ENCODE measurements around the gene DAG1. TPM values are rescaled to one million over a fixed set of nuclear protein-coding genes. Genes with fewer than 3 reads are reported as not detected.

Gene DAG1
- total and polyA plus RNA-seq, 10 of the 15 experiments (the other 5 are each of a cell fraction or from before 2014, with no cell fraction given) = 0.33 to 16.3 (median 9.2) TPM

DNA sequence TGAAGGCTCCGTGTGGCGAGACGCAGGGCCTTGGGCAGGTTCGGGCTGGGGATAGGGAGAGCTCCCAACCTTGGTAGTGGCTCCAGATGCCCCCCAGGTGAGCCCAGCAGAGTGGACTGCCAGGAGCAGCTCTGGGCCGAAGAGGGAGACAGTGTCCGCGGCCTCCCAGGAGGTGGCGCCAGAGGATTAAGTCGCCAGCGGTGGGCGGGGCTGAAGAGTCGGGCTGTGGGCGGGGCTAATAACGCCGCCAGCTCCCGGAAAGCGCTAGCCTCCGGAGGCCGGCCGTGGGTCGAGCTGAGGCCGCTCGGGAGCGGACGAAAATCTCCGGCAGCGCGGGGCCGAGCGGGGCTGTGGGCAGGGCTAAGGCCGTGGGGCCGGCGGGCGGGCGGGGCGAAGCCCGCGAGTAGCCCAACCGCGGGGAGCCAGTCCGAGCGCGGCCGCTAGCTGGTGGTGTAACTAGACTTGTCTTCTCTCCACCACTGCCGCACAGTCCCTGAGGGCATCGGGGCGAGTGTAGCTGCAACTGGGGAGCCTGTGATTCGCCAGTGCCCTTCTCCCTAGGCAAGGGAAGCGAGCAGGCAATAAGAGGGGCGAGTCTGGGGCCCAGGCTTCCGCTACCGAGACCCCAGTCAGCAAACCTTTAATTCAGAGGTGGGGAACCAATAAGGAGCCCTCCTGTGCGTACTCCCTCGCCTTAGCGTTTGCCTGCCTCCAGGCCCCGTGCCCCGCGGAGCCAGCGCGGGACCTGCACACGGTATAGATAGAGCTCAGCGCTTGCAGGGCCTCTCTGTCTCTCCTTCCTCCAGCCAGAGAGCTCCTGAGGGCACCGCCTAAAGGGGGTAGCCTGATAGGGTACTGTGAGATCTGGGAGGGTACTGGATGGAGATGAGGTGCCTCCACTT lies 69.8 kb downstream of the DAG1 start (continued):
- no peak for TF ChIP-seq NKRF (conservative IDR thresholded peaks at IDR 0.05)
- TF ChIP-seq ESRRA (IDR thresholded peaks at IDR 0.05; ENCODE audit: low read length) = no peak
- TF ChIP-seq, protein P1, sequence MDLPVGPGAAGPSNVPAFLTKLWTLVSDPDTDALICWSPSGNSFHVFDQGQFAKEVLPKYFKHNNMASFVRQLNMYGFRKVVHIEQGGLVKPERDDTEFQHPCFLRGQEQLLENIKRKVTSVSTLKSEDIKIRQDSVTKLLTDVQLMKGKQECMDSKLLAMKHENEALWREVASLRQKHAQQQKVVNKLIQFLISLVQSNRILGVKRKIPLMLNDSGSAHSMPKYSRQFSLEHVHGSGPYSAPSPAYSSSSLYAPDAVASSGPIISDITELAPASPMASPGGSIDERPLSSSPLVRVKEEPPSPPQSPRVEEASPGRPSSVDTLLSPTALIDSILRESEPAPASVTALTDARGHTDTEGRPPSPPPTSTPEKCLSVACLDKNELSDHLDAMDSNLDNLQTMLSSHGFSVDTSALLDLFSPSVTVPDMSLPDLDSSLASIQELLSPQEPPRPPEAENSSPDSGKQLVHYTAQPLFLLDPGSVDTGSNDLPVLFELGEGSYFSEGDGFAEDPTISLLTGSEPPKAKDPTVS (IDR thresholded peaks at IDR 0.05; ENCODE audit: low read depth, low read length) = no peak
- TF ChIP-seq HDAC6 (IDR thresholded peaks at IDR 0.05; ENCODE audit: unreplicated experiment) = no peak
- peak; percentile 32; the same call in 1 of the 2 replicates for TF ChIP-seq SMARCA5 (IDR thresholded peaks at IDR 0.05)
- no peak for TF ChIP-seq SIN3A (IDR thresholded peaks at IDR 0.05; ENCODE audit: low read depth, low read length)
- no peak for TF ChIP-seq USF2 (IDR thresholded peaks at IDR 0.05; ENCODE audit: borderline replicate concordance, low read depth, low read length)
- TF ChIP-seq CUX1 (IDR thresholded peaks at IDR 0.05; ENCODE audit: insufficient replicate concordance, low read depth, low read length) = no peak
- TF ChIP-seq RELB (IDR thresholded peaks at IDR 0.05; ENCODE audit: low read depth) = no peak
- TF ChIP-seq SUPT20H (IDR thresholded peaks at IDR 0.05; ENCODE audit: borderline replicate concordance, control insufficient read depth, low read depth, low read length) = no peak
- no peak for TF ChIP-seq SREBF2 (IDR thresholded peaks at IDR 0.05; ENCODE audit: low read length)
- TF ChIP-seq KDM1A (IDR thresholded peaks at IDR 0.05; ENCODE audit: borderline replicate concordance) = no peak
- no peak for TF ChIP-seq HDGF (IDR thresholded peaks at IDR 0.05)
- TF ChIP-seq, protein P2, sequence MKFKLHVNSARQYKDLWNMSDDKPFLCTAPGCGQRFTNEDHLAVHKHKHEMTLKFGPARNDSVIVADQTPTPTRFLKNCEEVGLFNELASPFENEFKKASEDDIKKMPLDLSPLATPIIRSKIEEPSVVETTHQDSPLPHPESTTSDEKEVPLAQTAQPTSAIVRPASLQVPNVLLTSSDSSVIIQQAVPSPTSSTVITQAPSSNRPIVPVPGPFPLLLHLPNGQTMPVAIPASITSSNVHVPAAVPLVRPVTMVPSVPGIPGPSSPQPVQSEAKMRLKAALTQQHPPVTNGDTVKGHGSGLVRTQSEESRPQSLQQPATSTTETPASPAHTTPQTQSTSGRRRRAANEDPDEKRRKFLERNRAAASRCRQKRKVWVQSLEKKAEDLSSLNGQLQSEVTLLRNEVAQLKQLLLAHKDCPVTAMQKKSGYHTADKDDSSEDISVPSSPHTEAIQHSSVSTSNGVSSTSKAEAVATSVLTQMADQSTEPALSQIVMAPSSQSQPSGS (IDR thresholded peaks at IDR 0.05; ENCODE audit: low read length) = no peak
- no peak for TF ChIP-seq IRF4 (IDR thresholded peaks at IDR 0.05; ENCODE audit: low read depth, low read length)
- no peak for TF ChIP-seq EZH2 (IDR thresholded peaks at IDR 0.05; ENCODE audit: borderline replicate concordance, control insufficient read depth, low read depth, low read length)

Data from GM12878 (cell line).